Mesendoderm (in vitro differentiated cells): ENCODE data around the gene DIAPH2.

Source experiments
- DNase-seq: peaks from one replicate; pipeline ENCODE4 v3.0.0; 2013
- H2AK5ac ChIP-seq: 2 replicates; pipeline ENCODE4 v1.6.1; 2013; ENCODE audit warnings: low read length, inconsistent platforms
- H2BK120ac ChIP-seq: 2 replicates; pipeline ENCODE4 v1.6.1; 2013; ENCODE audit warnings: low read depth, mild to moderate bottlenecking, low read length, moderate library complexity, mixed read lengths
- H2BK15ac ChIP-seq: replicated peaks from 2 replicates; pipeline ENCODE4 v1.6.1; 2013; ENCODE audit warnings: low read depth, mild to moderate bottlenecking, moderate library complexity
- H2BK5ac ChIP-seq: 2 replicates; pipeline ENCODE4 v1.6.1; 2013; ENCODE audit warnings: low read length, inconsistent platforms
- H3K18ac ChIP-seq: 2 replicates; pipeline ENCODE4 v1.6.1; 2013; ENCODE audit warnings: mild to moderate bottlenecking, low read length, mixed read lengths
- H3K23ac ChIP-seq: one replicate; pipeline ENCODE4 v1.6.1; 2013; ENCODE audit warnings: low read length
- H3K27ac ChIP-seq: 2 replicates; pipeline ENCODE4 v1.5.1; 2013; ENCODE audit warnings: low read depth, mild to moderate bottlenecking, inconsistent platforms, low read length, moderate library complexity
- H3K27me3 ChIP-seq: 2 replicates; pipeline ENCODE4 v1.6.1; 2013; ENCODE audit warnings: low read length, control low read depth, mild to moderate bottlenecking, inconsistent platforms; ENCODE audit not compliant: insufficient read depth, poor library complexity
- H3K36me3 ChIP-seq: 2 replicates; pipeline ENCODE4 v1.6.1; 2013; ENCODE audit warnings: low read length, inconsistent platforms; ENCODE audit not compliant: control insufficient read depth, insufficient read depth
- H3K4ac ChIP-seq: one replicate; pipeline ENCODE4 v1.6.1; 2013; ENCODE audit warnings: low read depth, mild to moderate bottlenecking, low read length, moderate library complexity
- H3K4me1 ChIP-seq: 2 replicates; pipeline ENCODE4 v1.6.1; 2013; ENCODE audit warnings: low read depth, low read length, inconsistent platforms; ENCODE audit not compliant: control insufficient read depth
- H3K4me2 ChIP-seq: 2 replicates; pipeline ENCODE4 v1.6.1; 2013; ENCODE audit warnings: low read length
- H3K4me3 ChIP-seq: 2 replicates; pipeline ENCODE4 v1.5.1; 2013; ENCODE audit warnings: mild to moderate bottlenecking, low read length
- H3K56ac ChIP-seq: one replicate; pipeline ENCODE4 v1.6.1; 2013; ENCODE audit warnings: low read length
- H3K79me1 ChIP-seq: 2 replicates; pipeline ENCODE4 v1.6.1; 2013; ENCODE audit warnings: low read length, inconsistent platforms
- H3K79me2 ChIP-seq: 2 replicates; pipeline ENCODE4 v1.6.1; 2013; ENCODE audit warnings: mild to moderate bottlenecking, low read length; ENCODE audit not compliant: control insufficient read depth, insufficient read depth
- H3K9ac ChIP-seq: 2 replicates; pipeline ENCODE4 v1.6.1; 2013; ENCODE audit warnings: low read length, inconsistent platforms
- H4K5ac ChIP-seq: one replicate; pipeline ENCODE4 v1.6.1; 2013; ENCODE audit warnings: low read length
- H4K8ac ChIP-seq: one replicate; pipeline ENCODE4 v1.6.1; 2013; ENCODE audit warnings: low read depth, mild to moderate bottlenecking, control low read depth, low read length, moderate library complexity
- WGBS: extraction: QIAGEN DNeasy Blood & Tissue Kit; methylation state at CpG from one replicate; pipeline ENCODE4 v1.1.7; 2013; ENCODE audit warnings: low lambda C conversion rate, missing lambda C conversion rate; ENCODE audit not compliant: insufficient coverage; ENCODE audit errors: extremely low coverage; 5-methylcytosine and 5-hydroxymethylcytosine counted together

Gene DIAPH2

DNA sequence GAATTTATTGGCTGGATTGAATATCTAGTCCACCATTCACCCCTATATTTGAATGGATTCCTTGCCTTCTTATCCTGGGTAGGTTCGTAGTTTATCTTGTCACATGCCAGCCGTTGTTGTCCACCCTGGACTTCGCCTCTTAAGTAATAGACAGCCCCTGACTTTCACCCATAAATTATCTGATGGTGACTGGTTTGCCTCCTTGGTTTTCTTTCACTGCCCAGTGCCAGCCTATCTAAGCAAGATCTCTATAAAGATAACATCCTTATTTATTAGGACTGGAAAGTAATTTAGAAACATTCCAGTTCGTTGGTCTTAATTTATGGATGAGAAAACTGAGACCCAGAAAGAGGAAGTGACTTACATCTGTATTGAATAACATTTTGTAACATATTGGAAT lies 609.4 kb downstream of the DIAPH2 start:
- Histone ChIP-seq H3K79me1 (no peaks in the 10 kb centered on the region), H2AK5ac (no peak overlapping the region), H3K79me2 (no peaks in the 10 kb centered on the region), H3K18ac (no peak overlapping the region), H2BK120ac (no peak overlapping the region), H3K9ac (no peak overlapping the region), H3K56ac (no peak overlapping the region), H2BK15ac (no peak overlapping the region), H2BK5ac (no peak overlapping the region), H4K8ac (no peak overlapping the region), H3K23ac (no peak overlapping the region), H3K4ac (no peak overlapping the region), H3K27me3 (no peaks in the 10 kb centered on the region), H3K27ac (no peak overlapping the region), H3K4me3 (no peak overlapping the region), H3K36me3 (no peaks in the 10 kb centered on the region), H3K4me2 (no peak overlapping the region), H4K5ac (no peak overlapping the region), H3K4me1 (no peaks in the 10 kb centered on the region)
- no CpG with 5 or more reads among the region's 4 CpGs for WGBS
- no peak for DNase-seq

DNA sequence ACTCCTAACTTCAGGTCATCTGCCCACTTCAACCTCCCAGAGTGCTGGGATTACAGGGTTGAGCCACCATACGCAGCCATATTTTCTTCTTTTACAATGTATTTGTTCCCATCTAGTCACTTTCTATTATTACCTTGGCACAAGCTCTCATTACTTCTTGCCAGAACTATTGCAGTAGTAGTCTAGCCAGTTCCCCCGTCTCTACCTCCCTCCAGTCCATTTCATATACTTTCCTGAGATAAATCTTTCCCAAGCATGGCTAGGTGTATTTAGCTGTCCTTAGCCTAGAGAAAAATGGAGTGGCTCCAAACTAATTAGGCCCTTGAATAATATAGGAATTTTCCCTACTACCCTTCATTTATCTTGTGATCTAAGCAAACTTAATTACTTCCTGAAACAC lies 611.3 kb downstream of the DIAPH2 start:
- no peaks in the 10 kb centered on the region for H3K36me3 ChIP-seq
- H2BK120ac ChIP-seq = no peak overlapping the region
- H2BK5ac ChIP-seq = no peak overlapping the region
- no peak overlapping the region for H3K23ac ChIP-seq
- H3K27me3 ChIP-seq = no peaks in the 10 kb centered on the region
- H3K4me2 ChIP-seq = no peak overlapping the region
- no peak overlapping the region for H3K27ac ChIP-seq
- H3K18ac ChIP-seq = no peak overlapping the region
- no peak overlapping the region for H3K56ac ChIP-seq
- no peak overlapping the region for H2BK15ac ChIP-seq
- no peak overlapping the region for H3K9ac ChIP-seq
- H3K79me1 ChIP-seq = no peaks in the 10 kb centered on the region
- no peak for DNase-seq
- H4K8ac ChIP-seq = no peak overlapping the region
- WGBS = no CpG with 5 or more reads among the region's 2 CpGs
- no peaks in the 10 kb centered on the region for H3K4me1 ChIP-seq
- H3K4ac ChIP-seq = no peak overlapping the region
- no peak overlapping the region for H4K5ac ChIP-seq
- H3K79me2 ChIP-seq = no peaks in the 10 kb centered on the region
- no peak overlapping the region for H3K4me3 ChIP-seq
- H2AK5ac ChIP-seq = no peak overlapping the region

DNA sequence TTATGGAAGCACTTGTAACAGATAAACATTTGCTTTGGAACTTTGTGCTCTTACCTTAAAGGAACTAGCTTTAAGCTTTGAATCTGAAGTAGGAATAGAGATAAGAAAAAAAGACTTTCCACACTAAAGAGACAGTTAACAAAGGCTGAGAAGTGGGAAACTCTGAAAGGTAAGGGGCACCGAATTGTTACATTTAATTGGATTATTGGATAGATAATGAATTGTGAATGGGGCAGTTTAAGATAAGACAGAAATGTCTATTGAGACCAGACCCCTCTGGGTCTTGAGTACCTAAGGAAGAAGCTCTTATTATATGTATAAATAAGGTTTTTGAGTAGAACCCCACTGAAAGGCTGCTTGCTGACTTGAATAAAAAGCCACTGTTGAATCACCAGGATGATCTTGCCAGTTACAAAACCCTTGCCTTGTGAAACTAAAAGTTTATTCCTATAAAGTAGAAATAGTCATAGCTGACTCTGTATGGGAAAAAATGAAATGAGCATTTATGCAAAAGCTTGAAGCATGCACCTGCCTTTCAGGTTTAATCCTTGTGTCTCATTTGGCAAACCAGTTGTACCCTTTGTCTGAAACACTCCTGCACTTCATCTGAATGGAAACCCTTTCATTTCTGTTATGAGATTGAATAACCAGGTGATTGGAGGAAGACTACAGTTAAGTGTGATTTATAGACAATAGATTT lies 622.3 kb downstream of the DIAPH2 start:
- Histone ChIP-seq H3K56ac (no peak overlapping the region), H2BK120ac (no peak overlapping the region), H2BK5ac (no peak overlapping the region), H4K5ac (no peak overlapping the region), H3K36me3 (no peaks in the 10 kb centered on the region), H3K18ac (no peak overlapping the region), H3K4ac (no peak overlapping the region), H3K4me1 (no peaks in the 10 kb centered on the region), H3K79me2 (no peaks in the 10 kb centered on the region), H3K79me1 (no peaks in the 10 kb centered on the region), H3K4me3 (no peak overlapping the region), H2BK15ac (no peak overlapping the region), H4K8ac (no peak overlapping the region), H3K4me2 (no peak overlapping the region), H2AK5ac (no peak overlapping the region), H3K27ac (no peak overlapping the region), H3K9ac (no peak overlapping the region), H3K23ac (no peak overlapping the region), H3K27me3 (no peaks in the 10 kb centered on the region)
- peak; percentile 55 for DNase-seq
- no CpG with 5 or more reads among the region's 1 CpG for WGBS

DNA sequence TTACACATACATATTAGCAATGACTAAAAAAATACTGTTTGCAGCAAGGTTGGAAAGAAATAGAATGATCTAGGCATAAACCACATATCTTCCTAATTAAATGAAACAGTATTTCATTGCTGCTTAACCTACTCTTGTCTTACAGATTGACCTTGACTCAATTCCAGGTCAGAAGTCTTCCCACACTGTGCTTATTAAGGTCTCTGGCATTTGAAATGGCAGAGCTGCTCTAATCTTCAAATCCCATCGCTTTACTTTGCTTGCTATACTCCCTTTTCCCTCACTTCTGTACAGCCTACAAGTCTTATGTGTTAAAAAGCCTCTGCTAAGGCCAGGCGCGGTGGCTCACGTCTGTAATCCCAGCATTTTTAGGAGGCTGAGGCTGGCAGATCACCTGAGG lies 623.5 kb downstream of the DIAPH2 start:
- no peaks in the 10 kb centered on the region for H3K27me3 ChIP-seq
- no peak overlapping the region for H3K56ac ChIP-seq
- no peak overlapping the region for H3K27ac ChIP-seq
- no peak overlapping the region for H4K8ac ChIP-seq
- no peak overlapping the region for H2BK15ac ChIP-seq
- no peak overlapping the region for H2BK120ac ChIP-seq
- no peak overlapping the region for H3K4ac ChIP-seq
- no peak overlapping the region for H3K23ac ChIP-seq
- no peak overlapping the region for H2BK5ac ChIP-seq
- H3K36me3 ChIP-seq = no peaks in the 10 kb centered on the region
- H3K4me1 ChIP-seq = no peaks in the 10 kb centered on the region
- no peak overlapping the region for H3K4me3 ChIP-seq
- H3K79me2 ChIP-seq = peaks cover 1% of the 10 kb centered on the region
- no peak overlapping the region for H3K18ac ChIP-seq
- WGBS = no CpG with 5 or more reads among the region's 4 CpGs
- H3K79me1 ChIP-seq = no peaks in the 10 kb centered on the region
- no peak overlapping the region for H3K9ac ChIP-seq
- DNase-seq = no peak
- H3K4me2 ChIP-seq = no peak overlapping the region
- H4K5ac ChIP-seq = no peak overlapping the region
- no peak overlapping the region for H2AK5ac ChIP-seq

DNA sequence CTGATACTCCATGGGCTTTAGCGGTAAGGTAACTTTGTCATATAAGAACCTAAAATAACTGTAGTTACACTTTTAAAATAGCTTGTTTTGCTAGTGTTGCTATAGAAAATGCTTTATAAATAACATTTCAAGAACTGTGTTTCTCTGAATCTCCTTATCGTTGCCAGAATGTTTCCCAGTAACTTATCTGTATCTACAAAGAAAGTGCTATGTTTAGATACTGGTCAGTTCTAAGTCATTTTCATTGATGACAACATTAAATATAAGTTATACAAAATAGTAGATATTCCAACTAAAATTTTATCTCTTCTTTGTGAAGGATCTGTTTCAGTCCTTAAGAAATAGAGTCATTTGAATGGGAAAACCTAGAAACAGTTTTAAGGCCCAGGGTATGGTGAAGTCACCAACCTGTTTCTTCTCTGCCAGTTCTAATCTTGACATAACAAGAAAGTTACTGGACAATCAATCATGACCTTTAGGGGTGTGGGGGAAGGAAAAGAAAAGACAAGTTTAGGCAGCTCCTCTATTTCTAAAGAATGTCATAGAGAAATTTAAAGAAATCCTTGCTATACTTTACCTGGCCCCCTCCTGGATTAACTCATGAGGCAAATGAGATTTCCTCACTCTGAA lies 625.0 kb downstream of the DIAPH2 start:
- Histone ChIP-seq H3K79me1 (no peaks in the 10 kb centered on the region), H3K4ac (no peak overlapping the region), H2BK5ac (no peak overlapping the region), H4K5ac (no peak overlapping the region), H2AK5ac (no peak overlapping the region), H3K9ac (no peak overlapping the region), H3K4me1 (no peaks in the 10 kb centered on the region), H3K79me2 (peaks cover 1% of the 10 kb centered on the region), H3K18ac (no peak overlapping the region), H2BK15ac (no peak overlapping the region), H3K4me3 (no peak overlapping the region), H3K23ac (no peak overlapping the region), H3K56ac (no peak overlapping the region), H3K4me2 (no peak overlapping the region), H3K27ac (no peak overlapping the region), H2BK120ac (no peak overlapping the region), H3K36me3 (no peaks in the 10 kb centered on the region), H3K27me3 (no peaks in the 10 kb centered on the region), H4K8ac (no peak overlapping the region)
- DNase-seq = no peak
- WGBS = no CpG with 5 or more reads among the region's 2 CpGs

DNA sequence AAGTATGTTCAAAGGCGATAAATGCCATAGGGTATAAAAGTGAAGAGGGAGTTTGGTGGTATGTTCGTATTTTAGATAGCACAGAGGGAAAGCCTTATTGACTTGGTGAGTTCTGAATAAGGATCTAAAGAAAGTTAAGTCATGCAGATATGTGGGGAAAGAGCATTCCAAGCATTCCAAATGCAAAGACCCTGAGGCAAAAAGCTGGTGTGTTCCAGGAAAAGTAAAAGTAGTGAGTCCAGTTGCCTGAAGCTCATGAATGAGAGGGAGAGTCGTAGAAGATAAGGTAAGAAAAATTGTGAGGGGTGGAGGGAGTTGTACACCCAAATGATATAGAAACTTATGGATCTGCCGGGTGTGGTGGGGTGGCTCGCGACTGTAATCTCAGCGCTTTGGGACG lies 625.7 kb downstream of the DIAPH2 start:
- no peaks in the 10 kb centered on the region for H3K27me3 ChIP-seq
- H2BK120ac ChIP-seq = no peak overlapping the region
- no peak overlapping the region for H3K9ac ChIP-seq
- no peaks in the 10 kb centered on the region for H3K79me1 ChIP-seq
- H3K4me2 ChIP-seq = no peak overlapping the region
- H3K79me2 ChIP-seq = peaks cover 1% of the 10 kb centered on the region
- H3K4me1 ChIP-seq = no peaks in the 10 kb centered on the region
- H3K36me3 ChIP-seq = no peaks in the 10 kb centered on the region
- no peak overlapping the region for H2AK5ac ChIP-seq
- no peak overlapping the region for H4K5ac ChIP-seq
- H3K4ac ChIP-seq = no peak overlapping the region
- H3K18ac ChIP-seq = no peak overlapping the region
- no peak overlapping the region for H2BK5ac ChIP-seq
- H3K23ac ChIP-seq = no peak overlapping the region
- peak; percentile 95 for DNase-seq
- H3K4me3 ChIP-seq = no peak overlapping the region
- H3K56ac ChIP-seq = peak overlapping the region; percentile 42
- no peak overlapping the region for H3K27ac ChIP-seq
- no peak overlapping the region for H2BK15ac ChIP-seq
- H4K8ac ChIP-seq = no peak overlapping the region
- WGBS = no CpG with 5 or more reads among the region's 8 CpGs
